ENCODE results near the gene PDCD6IP.
A peak's percentile ranks its signal among the peaks of the same experiment; 100 is the strongest.
"Not testable (repeated sequence)": the region's sequence is repeated elsewhere in the genome, so short reads cannot be mapped to it uniquely, and the experiment has no call there.

PDCD6IP gene

DNA sequence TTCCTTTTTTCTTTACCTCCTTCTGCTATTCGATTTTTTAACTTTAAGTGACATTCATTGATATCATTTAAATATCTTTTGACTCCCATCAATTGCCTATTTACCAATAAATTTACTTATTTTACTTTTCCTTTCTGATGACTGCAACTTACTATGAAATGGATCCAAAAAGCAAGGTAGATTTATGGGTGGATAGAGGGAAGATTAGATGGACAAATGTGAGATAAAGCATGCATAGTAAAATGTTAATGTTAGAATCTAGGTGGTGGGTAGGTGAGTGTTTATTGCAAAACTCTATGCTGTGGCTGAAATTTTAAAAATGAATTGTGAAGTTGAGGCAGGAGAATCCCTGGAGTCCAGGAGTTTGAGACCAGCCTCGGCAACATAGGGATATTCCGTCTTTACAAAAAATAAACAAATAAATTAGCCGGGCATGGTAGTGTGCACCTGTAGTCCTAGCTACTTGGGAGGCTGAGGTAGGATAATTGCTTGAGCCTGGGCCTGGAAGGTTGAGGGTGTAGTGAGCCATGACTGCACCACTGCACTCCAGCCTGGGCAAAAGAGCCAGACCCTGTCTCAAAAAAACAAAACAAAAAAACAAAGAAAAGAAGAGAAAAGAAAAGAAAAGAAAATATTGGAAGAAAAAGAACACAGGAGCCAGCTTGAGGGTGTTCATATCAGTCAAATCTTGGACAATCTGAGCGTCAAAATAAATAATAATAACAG is 6.1 kb upstream of the PDCD6IP start:
- no peak for FAIRE-seq

GRCh38 chr3:33795131-33795530 is 3.3 kb upstream of the PDCD6IP start:
- no peak for FAIRE-seq

DNA sequence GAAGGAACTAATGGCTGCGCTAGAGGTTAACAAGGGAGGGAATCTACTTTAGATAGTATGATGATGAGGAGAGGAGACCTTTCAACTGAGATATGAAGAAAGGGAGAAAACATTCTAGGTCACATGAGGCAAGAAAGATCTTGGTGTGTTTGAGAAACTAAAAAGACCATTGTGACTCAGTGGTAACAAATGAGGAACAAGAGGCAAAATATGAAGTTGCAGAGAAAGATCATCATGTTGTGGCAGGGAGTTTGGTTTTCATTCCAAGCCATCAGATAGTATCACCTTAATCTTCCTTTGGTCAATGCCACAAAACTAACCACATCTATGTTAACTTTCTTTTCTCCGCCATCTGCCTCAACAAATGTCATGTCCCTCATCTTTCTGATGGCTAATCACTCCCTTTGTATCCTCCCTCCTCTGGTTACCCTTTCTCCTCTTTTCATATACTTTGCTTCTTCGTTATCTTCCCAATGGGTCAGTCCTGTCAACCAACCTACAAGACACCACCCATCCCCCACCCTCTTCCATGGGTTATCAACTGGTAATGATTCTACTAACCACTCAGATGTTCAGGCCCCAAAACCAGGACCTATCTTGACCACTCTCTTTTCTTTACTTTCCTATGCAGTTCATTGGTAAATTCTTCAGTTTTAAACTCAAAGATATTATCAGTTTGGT is 2.4 kb upstream of the PDCD6IP start:
- FAIRE-seq = no peak

- FAIRE-seq = no peak
Observed at GRCh38 chr3:33798113-33798417, 365 bp upstream of the PDCD6IP start.

- FAIRE-seq = no peak
Observed at GRCh38 chr3:33799202-33799551, 747 bp downstream of the PDCD6IP start.

- FAIRE-seq = no peak
Observed at GRCh38 chr3:33803252-33803651, 4.8 kb downstream of the PDCD6IP start.

DNA sequence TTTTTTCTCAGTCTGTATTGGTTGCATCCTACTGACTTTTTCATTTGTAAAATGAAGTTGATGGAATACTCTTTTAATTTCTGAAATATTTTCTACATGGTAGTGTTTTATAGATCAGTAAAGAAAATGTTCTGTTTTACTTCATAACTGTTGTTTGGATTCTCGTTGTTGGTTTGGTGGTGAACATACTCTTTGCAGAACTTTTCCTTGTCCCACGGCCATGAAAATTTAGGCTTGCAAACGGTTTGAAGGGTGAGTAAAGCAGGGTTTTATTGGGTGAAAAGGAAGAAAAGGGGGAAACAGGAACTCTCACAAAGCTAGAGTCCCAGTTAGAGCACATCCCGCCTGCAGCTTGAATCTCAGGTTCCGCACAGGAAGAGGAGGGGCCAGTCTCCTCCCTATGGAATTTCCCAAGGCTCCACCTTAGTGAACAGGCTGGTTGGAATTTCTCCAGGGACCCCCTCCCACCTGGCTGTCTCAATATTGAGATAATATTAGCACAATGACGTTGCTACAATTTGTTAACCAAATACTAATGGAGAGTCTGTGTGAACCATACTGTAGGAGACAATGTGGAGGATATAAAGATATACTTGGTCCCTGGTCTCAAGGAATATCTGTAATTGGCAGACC is 5.6 kb downstream of the PDCD6IP start:
- no peak for FAIRE-seq

GRCh38 chr3:33807191-33807590 is 8.8 kb downstream of the PDCD6IP start:
- no peak for FAIRE-seq

- FAIRE-seq = no peak
Observed at GRCh38 chr3:33808559-33808958, 10.1 kb downstream of the PDCD6IP start.

DNA sequence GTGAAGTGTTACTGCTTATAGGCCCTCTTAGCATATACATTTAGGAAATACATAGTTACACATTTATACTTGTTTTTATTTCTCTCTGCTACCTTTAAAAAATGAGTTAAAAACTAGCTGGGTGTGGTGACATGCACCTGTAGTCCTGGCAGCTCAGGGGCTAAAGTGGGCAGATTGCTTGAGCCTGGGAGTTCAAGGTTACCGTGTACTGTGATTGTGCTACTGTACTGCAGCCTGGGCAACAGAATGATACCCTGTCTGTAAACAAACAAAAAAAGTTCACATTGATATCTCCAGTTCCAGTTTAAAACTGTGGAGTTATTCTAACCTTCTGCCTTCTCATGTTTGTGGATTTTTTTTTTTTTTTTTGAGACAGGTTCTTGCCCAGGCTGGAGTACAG is 12.1 kb downstream of the PDCD6IP start:
- FAIRE-seq = no peak

GRCh38 chr3:33821989-33822388 is 23.6 kb downstream of the PDCD6IP start:
- FAIRE-seq = no peak

DNA sequence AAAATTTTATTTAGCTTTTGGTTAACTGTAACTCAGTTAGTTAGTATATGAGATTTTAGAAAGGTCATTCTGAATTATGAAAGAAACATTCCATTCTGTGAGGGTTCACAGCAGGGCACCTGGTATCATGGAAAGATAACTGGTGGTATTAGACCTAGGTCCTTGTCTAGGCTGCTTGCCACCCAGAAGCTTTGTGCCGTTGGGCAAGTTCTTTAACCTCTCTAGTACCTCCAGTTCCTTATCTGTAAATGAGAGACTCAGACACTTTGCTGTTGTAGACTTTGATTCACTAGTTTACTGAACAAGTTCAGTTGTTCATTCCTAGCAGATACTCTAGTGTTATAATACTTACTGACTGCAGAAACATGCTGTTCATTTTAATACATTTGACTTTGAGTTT is 25.4 kb downstream of the PDCD6IP start:
- no peak for FAIRE-seq

DNA sequence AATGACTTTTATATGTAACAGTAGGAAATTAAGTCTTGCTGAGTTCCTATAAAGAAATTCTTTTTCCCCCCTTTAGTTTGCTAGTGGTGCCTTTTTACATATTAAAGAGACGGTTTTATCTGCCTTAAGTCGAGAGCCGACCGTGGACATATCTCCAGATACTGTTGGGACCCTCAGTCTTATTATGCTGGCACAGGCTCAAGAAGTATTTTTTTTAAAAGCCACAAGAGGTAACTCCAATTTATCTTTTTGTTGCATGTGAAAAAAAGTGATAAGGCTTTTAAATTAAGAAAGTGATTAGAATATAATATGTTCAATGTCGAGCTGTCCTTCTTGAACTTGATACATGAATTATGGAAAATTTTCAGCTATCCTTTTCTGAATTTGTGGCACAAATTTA is 26.7 kb downstream of the PDCD6IP start:
- FAIRE-seq = no peak

DNA sequence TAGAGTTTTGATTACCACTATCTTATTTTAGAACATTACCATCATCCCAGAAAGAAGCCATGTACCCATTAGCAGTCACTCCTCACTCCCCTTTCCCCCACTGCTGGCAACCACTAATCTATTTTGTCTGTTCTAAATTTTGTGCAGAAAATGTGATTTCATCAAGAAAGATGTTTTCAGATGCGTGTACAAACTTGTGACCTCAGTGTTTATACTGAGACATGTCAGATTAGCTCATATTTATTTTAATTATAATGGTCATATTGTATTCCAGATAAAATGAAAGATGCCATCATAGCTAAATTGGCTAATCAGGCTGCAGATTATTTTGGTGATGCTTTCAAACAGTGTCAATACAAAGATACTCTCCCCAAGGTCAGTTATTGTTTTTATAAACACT is 27.8 kb downstream of the PDCD6IP start:
- no peak for FAIRE-seq

DNA sequence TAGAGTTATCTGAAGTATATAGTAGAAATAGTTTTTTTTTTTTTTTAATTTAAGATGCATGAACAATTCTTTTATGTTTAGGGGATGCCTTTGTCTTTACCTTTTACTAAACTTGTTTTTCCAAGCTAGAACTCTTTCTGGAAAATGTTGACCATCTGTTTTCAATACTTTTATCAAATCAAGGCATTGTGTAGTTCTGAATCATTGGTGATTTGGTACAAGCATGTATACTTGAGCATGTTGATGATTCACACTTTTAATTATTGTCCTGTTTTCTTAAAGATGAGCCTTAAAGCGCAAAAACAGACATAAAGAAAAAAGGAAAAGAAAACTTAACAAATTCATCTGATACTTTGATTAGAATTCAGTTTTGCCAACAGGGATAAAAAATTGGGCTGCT is 28.3 kb downstream of the PDCD6IP start:
- peak; percentile 36 for FAIRE-seq

GRCh38 chr3:33829720-33830119 is 31.3 kb downstream of the PDCD6IP start:
- no peak for FAIRE-seq

- no peak for FAIRE-seq
Observed at GRCh38 chr3:33831053-33831452, 32.6 kb downstream of the PDCD6IP start.

- no peak for FAIRE-seq
Observed at GRCh38 chr3:33833408-33834095, 35.1 kb downstream of the PDCD6IP start.

- FAIRE-seq = no peak
Observed at GRCh38 chr3:33834096-33834453, 35.6 kb downstream of the PDCD6IP start.

DNA sequence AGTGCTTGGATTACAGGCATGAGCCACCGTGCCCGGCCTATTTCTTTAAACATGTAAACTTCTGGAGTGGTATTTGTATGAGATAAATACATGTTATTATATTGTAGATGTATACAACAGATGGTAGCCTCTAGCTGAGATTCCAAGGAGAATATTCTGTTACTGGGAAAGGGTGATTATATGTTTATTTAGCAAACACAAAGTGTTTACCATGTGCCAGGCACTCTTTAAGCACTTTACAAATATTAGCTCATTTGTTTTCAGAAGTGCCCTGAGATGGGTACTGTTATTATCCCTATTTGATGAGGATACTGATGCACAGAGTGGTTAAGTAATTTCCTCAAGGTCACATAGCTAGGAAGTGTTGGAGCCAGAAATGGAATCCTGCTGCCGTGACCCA is 38.8 kb downstream of the PDCD6IP start:
- not testable (repeated sequence) for FAIRE-seq

DNA sequence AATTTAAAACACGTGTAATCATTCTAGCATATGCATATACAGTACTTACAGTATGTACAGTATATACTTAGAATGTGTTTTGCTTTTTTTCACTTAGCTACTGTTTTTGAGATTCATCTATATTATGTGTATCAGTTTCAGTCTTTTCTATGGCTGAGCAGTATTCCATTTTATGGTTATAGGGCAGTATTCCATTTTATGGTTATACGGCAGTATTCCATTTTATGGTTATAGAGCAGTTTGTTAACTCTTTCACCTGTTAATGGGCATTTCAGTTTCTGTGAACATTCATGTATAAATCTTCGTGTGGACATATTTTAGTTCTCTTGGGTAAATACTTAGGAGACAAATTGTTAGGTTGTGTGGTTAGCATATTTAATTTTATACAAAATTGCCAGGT is 40.9 kb downstream of the PDCD6IP start:
- FAIRE-seq = no peak

- no peak for FAIRE-seq
Observed at GRCh38 chr3:33840179-33840578, 41.7 kb downstream of the PDCD6IP start.

DNA sequence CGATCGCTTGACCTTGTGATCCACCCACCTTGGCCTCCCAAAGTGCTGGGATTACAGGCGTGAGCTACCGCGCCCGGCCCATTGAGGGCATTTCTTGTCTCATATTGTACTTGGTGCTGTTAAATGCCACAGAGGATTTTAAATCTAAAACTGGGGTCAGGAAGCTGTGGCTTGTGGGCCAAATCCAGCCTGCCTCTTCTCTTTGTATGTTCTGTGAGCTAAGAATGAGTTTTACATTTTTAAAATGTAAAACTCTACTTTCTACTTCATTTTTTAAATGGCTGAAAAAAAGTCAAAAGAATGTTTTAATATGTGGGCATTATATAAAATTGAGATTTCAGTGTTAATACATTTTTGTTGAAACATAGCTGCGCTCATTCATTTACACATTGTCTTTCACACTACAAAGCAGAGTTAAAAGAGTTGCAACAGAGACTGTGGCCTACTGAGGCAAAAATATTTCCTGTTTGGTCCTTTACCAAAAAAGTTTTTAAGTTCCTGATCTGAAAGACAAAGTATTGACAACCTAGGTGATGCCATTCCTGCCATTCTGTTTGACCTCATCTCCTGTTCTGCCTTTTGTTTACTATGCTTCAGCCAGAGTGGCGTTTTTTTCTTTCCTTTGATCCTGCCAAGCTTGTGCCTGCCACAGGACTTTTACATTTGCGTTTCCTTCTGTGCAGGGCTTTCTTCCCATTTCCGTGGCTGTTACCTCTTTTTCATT is 50.4 kb downstream of the PDCD6IP start:
- FAIRE-seq = no peak

Data from TTC549 (cell line).